OCI-LY7 (cell line): ENCODE data around the gene P3H2. TPM values are rescaled to one million over a fixed set of nuclear protein-coding genes. Genes with fewer than 3 reads are reported as not detected.

Experiments
- BruUV-seq: library from RNA; stranded (reverse); fragments of 400-500 nt; replicated peaks from 2 replicates; lab custom pipeline; 2021; lab: Mats Ljungman, UMichigan
- CTCF ChIA-PET: fragments of 300-600 bp; sonication (Branson Sonifier 250); formaldehyde crosslinking; loops from one replicate; lab custom pipeline; 2022; ENCODE audit warnings: antibody characterized with exemption; ENCODE audit not compliant: unreplicated experiment; lab: Charles Lee
- POLR2A ChIA-PET: fragments of 300-600 bp; sonication (Branson Sonifier 250); formaldehyde crosslinking; loops from one replicate; lab custom pipeline; 2022; ENCODE audit warnings: antibody characterized with exemption; lab: Charles Lee
- DNase-seq: peaks from one replicate; pipeline ENCODE4 v3.0.0-alpha.2; 2015; ENCODE audit warnings: low spot score
- H2AFZ ChIP-seq: fragments of 200-600 bp; sonication (generic), shearing (Covaris generic); 2 replicates; pipeline ENCODE4 v1.6.1; 2014; ENCODE audit warnings: mild to moderate bottlenecking, antibody characterized with exemption, low read length, moderate library complexity
- H3K27ac ChIP-seq: fragments of 200-600 bp; sonication (generic); 2 replicates; pipeline ENCODE4 v1.5.1; 2014; ENCODE audit warnings: mixed run types, low read depth, mild to moderate bottlenecking, moderate library complexity, low read length, inconsistent platforms; ENCODE audit not compliant: poor library complexity, severe bottlenecking
- H3K36me3 ChIP-seq: fragments of 200-600 bp; sonication (generic); 2 replicates; pipeline ENCODE4 v1.6.1; 2014; ENCODE audit warnings: mild to moderate bottlenecking, antibody characterized with exemption, low read length, moderate library complexity, mixed read lengths; ENCODE audit not compliant: insufficient read depth
- H3K4me1 ChIP-seq: fragments of 200-600 bp; sonication (generic); 2 replicates; pipeline ENCODE4 v1.5.1; 2014; ENCODE audit warnings: mild to moderate bottlenecking, low read length; ENCODE audit not compliant: insufficient read depth, poor library complexity, severe bottlenecking
- H3K4me2 ChIP-seq: fragments of 200-600 bp; sonication (generic); 2 replicates; pipeline ENCODE4 v1.6.1; 2014; ENCODE audit warnings: mild to moderate bottlenecking, low read length
- H3K4me3 ChIP-seq: fragments of 200-600 bp; sonication (generic); 2 replicates; pipeline ENCODE4 v1.5.1; 2014; ENCODE audit warnings: mild to moderate bottlenecking, low read depth, low read length; ENCODE audit not compliant: poor library complexity, severe bottlenecking
- H3K79me2 ChIP-seq: fragments of 200-600 bp; sonication (generic); 2 replicates; pipeline ENCODE4 v1.6.1; 2016; ENCODE audit warnings: low read depth, mild to moderate bottlenecking, low read length, moderate library complexity, mixed read lengths; ENCODE audit not compliant: insufficient read depth
- H3K9me2 ChIP-seq: fragments of 200-600 bp; sonication (generic); 2 replicates; pipeline ENCODE4 v1.6.1; 2016; ENCODE audit warnings: mild to moderate bottlenecking, low read length, mixed read lengths; ENCODE audit not compliant: insufficient read depth
- H3K9me3 ChIP-seq: fragments of 200-600 bp; sonication (generic); 2 replicates; pipeline ENCODE4 v1.6.1; 2014; ENCODE audit warnings: mild to moderate bottlenecking, mixed run types, low read length, mixed read lengths
- H4K20me1 ChIP-seq: fragments of 200-600 bp; sonication (generic); 2 replicates; pipeline ENCODE4 v1.6.1; 2014; ENCODE audit warnings: mild to moderate bottlenecking, antibody characterized with exemption, low read length, moderate library complexity, mixed read lengths; ENCODE audit not compliant: insufficient read depth
- CTCF ChIP-seq: fragments of 200-600 bp; sonication (generic); conservative IDR thresholded peaks from 2 replicates; pipeline ENCODE4 v1.5.1; 2014; ENCODE audit warnings: mild to moderate bottlenecking, antibody characterized with exemption, low read length, moderate library complexity, mixed read lengths
- EZH2phosphoT487 ChIP-seq: fragments of 200-600 bp; sonication (generic); IDR thresholded peaks from 2 replicates; pipeline ENCODE4 v1.6.1; 2018; ENCODE audit warnings: low read depth, borderline replicate concordance, mild to moderate bottlenecking, mixed run types, antibody characterized with exemption, low read length, moderate library complexity, mixed read lengths
- intact Hi-C: fragments of 100-400 bp; cut with micrococcal nuclease; formaldehyde crosslinking; loops from one replicate; pipeline ENCODE4 v1.10.0; 2022; ENCODE audit not compliant: unreplicated experiment
- total RNA-seq, 2 experiments: library from RNA; depleted of rRNA in 1 of 2; stranded (reverse); fragments of >200 nt in 1 of 2; shearing (Covaris generic) in 1 of 2; gene quantifications; 2 replicates each; pipeline ENCODE4 v1.2.3, GENCODE V29; 2014 to 2022

Gene P3H2
- total RNA-seq, 2 experiments from 2014 or later = not detected

- CTCF ChIA-PET = no interaction called here
- no peak overlapping the region for H3K4me3 ChIP-seq
- H3K36me3 ChIP-seq = no peaks in the 10 kb centered on the region
- POLR2A ChIA-PET = no interaction called here
- no peak overlapping the region for H3K4me2 ChIP-seq
- H3K79me2 ChIP-seq = no peaks in the 10 kb centered on the region
- H2AFZ ChIP-seq = no peak overlapping the region
- H3K9me3 ChIP-seq = no peaks in the 10 kb centered on the region
- no peaks in the 10 kb centered on the region for H3K4me1 ChIP-seq
- H3K9me2 ChIP-seq = no peaks in the 10 kb centered on the region
- BruUV-seq = no TSS peak
- no peak overlapping the region for H3K27ac ChIP-seq
- intact Hi-C loops = no loop called here
- DNase-seq = no peak
- H4K20me1 ChIP-seq = no peaks in the 10 kb centered on the region
- TF ChIP-seq EZH2phosphoT487 = no peak
- TF ChIP-seq CTCF = no peak
Observed at GRCh38 chr3:190043741-190044140, 77.0 kb downstream of the P3H2 start.

- no TSS peak for BruUV-seq
- no peak overlapping the region for H3K4me3 ChIP-seq
- no peaks in the 10 kb centered on the region for H4K20me1 ChIP-seq
- intact Hi-C loops = no loop called here
- H3K36me3 ChIP-seq = no peaks in the 10 kb centered on the region
- CTCF ChIA-PET = no interaction called here
- no peak for TF ChIP-seq CTCF
- TF ChIP-seq EZH2phosphoT487 = no peak
- no peaks in the 10 kb centered on the region for H3K9me2 ChIP-seq
- no peak overlapping the region for H2AFZ ChIP-seq
- H3K79me2 ChIP-seq = no peaks in the 10 kb centered on the region
- H3K9me3 ChIP-seq = no peaks in the 10 kb centered on the region
- H3K4me2 ChIP-seq = no peak overlapping the region
- H3K4me1 ChIP-seq = no peaks in the 10 kb centered on the region
- POLR2A ChIA-PET = interaction anchor here (0.7 kb wide), 1 partner anchor 373 kb away, joined by 5 read pairs; no protein-coding TSS in a partner anchor
- DNase-seq = no peak
- H3K27ac ChIP-seq = no peak overlapping the region
Observed at GRCh38 chr3:190042558-190042957, 78.1 kb downstream of the P3H2 start.

GRCh38 chr3:190041333-190042041, 79.2 kb downstream of the P3H2 start:
- intact Hi-C loops = no loop called here
- Histone ChIP-seq H2AFZ (no peak overlapping the region), H3K79me2 (no peaks in the 10 kb centered on the region), H3K9me2 (no peaks in the 10 kb centered on the region), H3K27ac (no peak overlapping the region), H3K4me1 (no peaks in the 10 kb centered on the region), H4K20me1 (no peaks in the 10 kb centered on the region), H3K4me2 (no peak overlapping the region), H3K4me3 (no peak overlapping the region), H3K36me3 (no peaks in the 10 kb centered on the region), H3K9me3 (no peaks in the 10 kb centered on the region)
- CTCF ChIA-PET = no interaction called here
- POLR2A ChIA-PET = interaction anchor here (0.7 to 0.8 kb wide), 2 partner anchors 21 to 74 kb away, joined by 3 to 4 read pairs; no protein-coding TSS in a partner anchor
- DNase-seq = no peak
- BruUV-seq = no TSS peak
- TF ChIP-seq CTCF (no peak), EZH2phosphoT487 (no peak)
